VCaP (cell line): Measurements from ENCODE around the gene IQCE.

Experiments
- H3K27ac ChIP-seq: fragments of 450-650 bp; 2 replicates; pipeline ENCODE4 v1.5.1; 2017
- CTCF ChIP-seq: fragments of 450-650 bp; conservative IDR thresholded peaks from 2 replicates; pipeline ENCODE4 v1.5.1; 2017; ENCODE audit warnings: mild to moderate bottlenecking, moderate library complexity

IQCE gene

GRCh38 chr7:2601065-2601464, 42.3 kb downstream of the IQCE start:
- H3K27ac ChIP-seq, result no peak overlapping the region
- peak; percentile 26; the same call in 1 of the 2 replicates for TF ChIP-seq CTCF

- no peak for TF ChIP-seq CTCF
- H3K27ac ChIP-seq, result no peak overlapping the region
These were observed 43.1 kb downstream of the IQCE start for GRCh38 chr7:2601907-2602306.

DNA sequence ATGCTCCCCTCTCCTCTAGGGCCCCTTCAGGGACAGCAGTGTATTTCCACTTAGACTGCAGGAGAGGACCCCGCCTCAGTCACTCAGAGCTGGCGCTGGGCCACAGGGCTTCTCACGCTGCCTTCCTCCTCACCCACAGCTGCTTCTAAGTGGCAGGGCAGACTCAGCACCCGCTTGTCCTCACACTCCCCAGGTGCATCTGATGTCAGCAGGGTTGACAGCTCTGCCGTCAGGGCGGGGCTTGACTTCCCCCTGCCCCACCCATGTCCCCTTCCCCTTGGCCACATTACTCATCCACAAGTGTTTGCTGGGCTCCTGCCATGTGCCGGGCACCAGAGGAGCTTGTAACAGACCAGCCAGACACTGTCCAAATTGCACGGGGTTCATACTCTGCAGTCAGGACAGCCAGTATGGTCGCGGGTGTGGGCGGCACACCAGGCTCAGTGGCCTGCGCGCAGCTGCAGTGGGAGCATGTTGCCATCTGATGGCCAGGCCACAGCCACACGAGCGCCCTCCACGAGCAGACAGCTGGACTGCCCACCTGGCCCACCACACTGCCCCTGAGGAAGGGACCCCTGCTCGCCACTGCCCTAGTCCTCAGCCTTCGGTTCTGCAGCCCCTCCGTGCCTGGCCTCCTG, 43.7 kb downstream of the IQCE start:
- no peak overlapping the region for H3K27ac ChIP-seq
- no peak for TF ChIP-seq CTCF

GRCh38 chr7:2603044-2603965, 44.5 kb downstream of the IQCE start:
- no peak overlapping the region for H3K27ac ChIP-seq
- TF ChIP-seq CTCF, result no peak

DNA sequence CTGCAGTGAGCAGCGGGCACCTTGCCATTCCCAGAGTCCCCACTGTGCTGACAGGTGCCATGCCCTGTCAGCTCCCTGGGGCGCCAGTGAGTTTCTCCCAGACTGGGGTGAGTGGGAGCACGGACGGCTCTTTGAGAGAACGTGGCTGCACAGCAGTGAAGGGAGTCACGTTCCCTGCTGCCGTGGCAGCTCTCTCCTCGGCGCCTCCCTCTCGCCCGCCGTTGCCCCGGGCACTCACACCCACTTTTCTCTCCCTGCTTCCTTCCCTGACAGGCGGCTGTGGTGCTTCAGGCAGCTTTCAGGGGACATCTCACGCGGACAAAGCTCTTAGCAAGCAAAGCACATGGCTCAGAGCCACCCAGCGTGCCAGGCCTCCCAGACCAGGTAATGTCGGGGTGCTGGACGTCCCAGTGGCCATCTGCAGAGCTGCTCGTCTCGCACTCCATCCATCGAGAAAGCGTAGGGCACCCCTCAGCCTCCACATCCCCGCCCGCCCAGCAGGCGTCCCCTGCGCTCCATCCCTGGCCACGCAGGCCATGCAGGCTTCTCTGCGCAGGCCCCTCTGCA, 45.9 kb downstream of the IQCE start:
- no peak overlapping the region for H3K27ac ChIP-seq
- TF ChIP-seq CTCF, result no peak

GRCh38 chr7:2605608-2606538, 47.1 kb downstream of the IQCE start:
- H3K27ac ChIP-seq, result no peak overlapping the region
- TF ChIP-seq CTCF, result no peak
